Lower leg skin (tissue), 4 donors: ENCODE measurements around the gene MAGI2. TPM values are rescaled to one million over a fixed set of nuclear protein-coding genes. Genes with fewer than 3 reads are reported as not detected.

Experiments used
- DNase-seq, 2 donors: peaks; one replicate each; pipeline ENCODE4 v3.0.0-alpha.2; 2019; ENCODE audit warnings: low spot score in 2 of 2
- H3K4me3 ChIP-seq: fragments of 200-600 bp; sonication (generic); 2 replicates; pipeline ENCODE4 v1.5.1; 2017; ENCODE audit warnings: mild to moderate bottlenecking, low read depth; ENCODE audit not compliant: poor library complexity, severe bottlenecking
- POLR2A ChIP-seq, 2 donors: fragments of 450-650 bp; IDR thresholded peaks; one replicate each; pipeline ENCODE4 v1.6.1; 2016 to 2017; ENCODE audit warnings: antibody characterized with exemption in 2 of 2, mild to moderate bottlenecking in 1 of 2, moderate library complexity in 1 of 2
- WGBS, 2 donors: methylation state at CpG; one replicate each; pipeline ENCODE4 v1.1.5; 2018; 5-methylcytosine and 5-hydroxymethylcytosine counted together
- intact Hi-C: fragments of 100-400 bp; cut with DNase I; formaldehyde crosslinking; loops from one replicate; pipeline ENCODE4 v1.15.0; 2023; ENCODE audit warnings: low total_unique reads
- total RNA-seq, 4 donors: library from RNA; depleted of rRNA; stranded (reverse); fragments of >200 nt; gene quantifications; one replicate each; pipeline ENCODE4 v1.1.0, GENCODE V29; 2016
- TF ChIP-seq, protein P1 (sequence below), 3 donors: fragments of 450-650 bp; IDR thresholded peaks; one replicate each; pipeline ENCODE4 v1.5.1; 2016; ENCODE audit warnings: antibody characterized with exemption in 3 of 3, mild to moderate bottlenecking in 3 of 3, moderate library complexity in 2 of 3

MAGI2 gene
- total RNA-seq, 4 donors from 2014 or later: 1.6 to 3.0 (median 2.1) TPM

DNA sequence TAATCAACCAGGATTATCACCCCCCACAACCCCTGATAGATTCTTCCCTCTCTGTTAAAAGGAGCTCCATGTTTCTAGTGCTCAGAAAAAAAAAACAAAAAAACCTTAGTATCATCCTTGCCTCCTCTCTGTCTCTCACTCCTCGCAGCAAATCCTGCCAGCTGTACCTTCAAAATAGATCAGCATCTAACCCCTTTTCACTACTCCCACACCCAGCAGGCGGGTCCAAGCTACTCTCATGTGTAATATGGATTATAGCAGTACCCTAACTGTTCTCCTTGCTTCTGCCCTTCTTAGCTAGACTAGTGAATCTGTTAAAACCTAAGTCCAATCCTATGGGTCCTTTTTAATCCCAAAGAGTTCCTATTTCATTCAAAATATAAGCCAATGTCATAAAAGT is 667.4 kb downstream of the MAGI2 start:
- DNase-seq: no peak
- no peak overlapping the region for H3K4me3 ChIP-seq
- 86 to 87% methylated on average over 2 of the region's 2 CpGs for WGBS, 2 donors
- intact Hi-C loops: no loop called here
- TF ChIP-seq POLR2A (IDR thresholded peaks at IDR 0.05): no peak
- TF ChIP-seq, protein P1, sequence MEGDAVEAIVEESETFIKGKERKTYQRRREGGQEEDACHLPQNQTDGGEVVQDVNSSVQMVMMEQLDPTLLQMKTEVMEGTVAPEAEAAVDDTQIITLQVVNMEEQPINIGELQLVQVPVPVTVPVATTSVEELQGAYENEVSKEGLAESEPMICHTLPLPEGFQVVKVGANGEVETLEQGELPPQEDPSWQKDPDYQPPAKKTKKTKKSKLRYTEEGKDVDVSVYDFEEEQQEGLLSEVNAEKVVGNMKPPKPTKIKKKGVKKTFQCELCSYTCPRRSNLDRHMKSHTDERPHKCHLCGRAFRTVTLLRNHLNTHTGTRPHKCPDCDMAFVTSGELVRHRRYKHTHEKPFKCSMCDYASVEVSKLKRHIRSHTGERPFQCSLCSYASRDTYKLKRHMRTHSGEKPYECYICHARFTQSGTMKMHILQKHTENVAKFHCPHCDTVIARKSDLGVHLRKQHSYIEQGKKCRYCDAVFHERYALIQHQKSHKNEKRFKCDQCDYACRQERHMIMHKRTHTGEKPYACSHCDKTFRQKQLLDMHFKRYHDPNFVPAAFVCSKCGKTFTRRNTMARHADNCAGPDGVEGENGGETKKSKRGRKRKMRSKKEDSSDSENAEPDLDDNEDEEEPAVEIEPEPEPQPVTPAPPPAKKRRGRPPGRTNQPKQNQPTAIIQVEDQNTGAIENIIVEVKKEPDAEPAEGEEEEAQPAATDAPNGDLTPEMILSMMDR (IDR thresholded peaks at IDR 0.05): no peak

DNA sequence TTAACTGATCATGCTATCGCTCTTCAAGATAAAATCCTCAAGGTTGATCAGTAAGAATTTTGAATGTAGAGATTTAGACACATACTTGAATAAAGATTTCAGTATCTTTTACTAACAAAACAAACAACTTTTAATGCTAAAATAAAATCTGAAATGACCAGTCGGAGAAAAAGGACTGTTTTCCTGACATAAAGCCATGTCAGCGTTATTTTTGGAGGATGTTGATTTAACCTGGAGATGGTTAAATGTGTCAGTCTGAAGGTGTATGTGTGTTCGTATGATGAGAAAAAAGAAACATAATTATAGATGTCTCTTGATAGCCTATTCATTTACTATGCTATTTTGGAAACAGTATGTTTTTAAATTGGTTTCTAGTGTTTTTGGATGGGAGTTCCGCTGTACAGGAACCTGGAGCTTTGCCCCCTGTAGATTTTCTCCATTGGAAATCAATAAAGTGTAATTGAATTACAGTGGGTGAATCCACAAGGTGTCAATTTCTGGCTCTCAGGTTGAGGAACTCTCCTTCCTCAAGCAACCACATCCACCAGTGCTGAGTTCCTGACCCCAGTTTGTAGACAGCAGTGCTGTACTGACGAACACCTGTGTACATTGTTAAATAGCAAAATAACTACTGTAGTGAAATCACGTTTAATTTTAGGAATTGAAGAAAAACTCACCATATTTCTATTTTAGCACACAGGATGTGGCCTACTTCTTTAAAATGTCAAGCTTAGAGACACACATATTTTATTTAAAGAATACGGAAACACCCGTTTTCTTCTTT is 670.1 kb downstream of the MAGI2 start:
- no peak for DNase-seq
- intact Hi-C loops: no loop called here
- no peak for TF ChIP-seq POLR2A (IDR thresholded peaks at IDR 0.05)
- TF ChIP-seq, protein P1 (IDR thresholded peaks at IDR 0.05): no peak
- H3K4me3 ChIP-seq: no peak overlapping the region
- 83 to 85% methylated on average over 9 of the region's 9 CpGs for WGBS, 2 donors

DNA sequence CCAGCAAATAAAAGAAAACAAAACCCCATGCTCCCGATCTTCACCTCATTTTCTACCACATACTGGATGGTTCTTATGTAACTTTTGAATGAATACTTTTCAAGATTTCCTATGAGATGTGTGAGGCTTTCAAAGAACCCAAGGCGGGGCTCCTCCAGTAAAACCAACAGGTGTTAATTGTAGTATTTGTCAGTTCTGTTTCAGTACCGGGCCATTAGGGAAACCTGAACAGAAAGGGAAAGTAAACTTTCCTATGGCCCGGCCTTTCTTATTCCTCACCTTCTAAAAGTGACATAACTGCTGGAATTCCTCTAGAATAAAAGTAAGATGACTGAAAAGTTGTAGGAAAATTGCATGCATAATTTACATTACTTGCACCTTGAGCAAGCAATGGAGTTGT is 672.9 kb downstream of the MAGI2 start:
- no peak overlapping the region for H3K4me3 ChIP-seq
- 72 to 75% methylated on average over 4 of the region's 4 CpGs for WGBS, 2 donors
- intact Hi-C loops: no loop called here

DNA sequence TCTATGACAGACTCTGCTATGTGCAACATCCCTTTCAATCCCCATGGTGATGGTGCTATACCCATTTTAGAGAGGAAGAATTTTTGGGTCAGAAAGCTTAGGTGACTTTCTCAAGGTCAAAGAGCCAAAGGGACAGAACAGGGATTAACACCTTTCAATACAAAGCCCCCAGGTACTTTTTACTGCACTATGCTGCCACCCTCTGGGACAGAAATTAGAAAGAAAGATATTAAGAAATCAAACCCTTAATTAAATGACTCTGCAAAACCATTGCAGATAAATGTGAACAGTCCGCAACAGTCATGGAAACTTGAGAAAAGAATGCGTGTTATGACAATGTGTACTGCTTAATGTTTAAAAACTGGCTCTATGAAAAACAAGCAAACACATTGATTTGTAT is 673.7 kb downstream of the MAGI2 start:
- H3K4me3 ChIP-seq: no peak overlapping the region
- WGBS, 2 donors: 92 to 93% methylated on average over 2 of the region's 2 CpGs
- DNase-seq: no peak
- intact Hi-C loops: no loop called here
- TF ChIP-seq POLR2A (IDR thresholded peaks at IDR 0.05): no peak
- TF ChIP-seq, protein P1 (IDR thresholded peaks at IDR 0.05): no peak

More for the DNA sequence above, 672.9 kb downstream of the MAGI2 start:
- no peak for DNase-seq
- TF ChIP-seq, protein P1 (IDR thresholded peaks at IDR 0.05): no peak
- no peak for TF ChIP-seq POLR2A (IDR thresholded peaks at IDR 0.05)

DNA sequence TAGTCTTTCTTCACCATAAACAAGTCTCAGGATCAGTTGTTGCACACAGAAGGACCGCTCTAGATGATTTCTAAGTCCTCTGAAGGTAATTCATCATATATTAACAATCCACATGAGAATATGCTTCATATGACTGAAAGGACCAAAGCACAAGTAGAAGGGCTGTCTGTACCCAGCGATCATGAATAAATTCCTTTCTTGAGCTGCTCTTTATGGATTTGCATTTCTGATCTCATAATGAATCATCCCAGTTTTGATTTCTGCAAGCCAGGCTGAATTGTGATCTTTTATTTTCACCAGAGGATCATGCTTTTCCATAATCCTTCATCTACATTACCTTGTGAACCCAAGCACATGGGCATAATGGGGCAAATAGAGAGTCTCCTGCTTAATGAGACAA is 675.6 kb downstream of the MAGI2 start:
- no peak overlapping the region for H3K4me3 ChIP-seq
- TF ChIP-seq, protein P1 (IDR thresholded peaks at IDR 0.05): no peak
- no peak for TF ChIP-seq POLR2A (IDR thresholded peaks at IDR 0.05)
- intact Hi-C loops: no loop called here
- 85 to 93% methylated on average over 2 of the region's 2 CpGs for WGBS, 2 donors
- DNase-seq: no peak
